HepG2 (cell line): ENCODE measurements around the gene FAM24A. TPM values are rescaled to one million over a fixed set of nuclear protein-coding genes. Genes with fewer than 3 reads are reported as not detected.

Experiments used
- ASH2L ChIP-seq: fragments of 300-600, 200-600 bp; sonication (generic); IDR thresholded peaks from 2 replicates; pipeline ENCODE4 v1.7.0; 2017; ENCODE audit warnings: low read depth, mild to moderate bottlenecking, moderate library complexity, mixed read lengths, low read length; ENCODE audit not compliant: insufficient read length
- FOXA1 ChIP-seq, 2 experiments: fragments of 450-650 bp in 1 of 2; sonication (generic) in 1 of 2; formaldehyde crosslinking in 1 of 2; IDR thresholded peaks; 2 replicates each; pipeline versions ENCODE4 v1.4.0 to v1.6.1; 2016 to 2020; ENCODE audit warnings: missing genetic modification reagents in 1 of 2
- FOXP1 ChIP-seq, 2 experiments: fragments of 450-650 bp in 1 of 2; IDR thresholded peaks; 2 replicates each; pipeline ENCODE4 v1.6.1; 2017 to 2018; ENCODE audit warnings: antibody characterized with exemption in 1 of 2
- GATA4 ChIP-seq: sonication (generic); IDR thresholded peaks from 2 replicates; pipeline ENCODE4 v1.6.1; 2016; ENCODE audit warnings: antibody characterized with exemption, low read depth, borderline replicate concordance
- HDAC6 ChIP-seq: fragments of 200-600 bp; sonication (generic); IDR thresholded peaks from 2 replicates; pipeline ENCODE4 v1.7.0; 2017; ENCODE audit warnings: mild to moderate bottlenecking, antibody characterized with exemption, low read length, low read depth
- KLF6 ChIP-seq: IDR thresholded peaks from 2 replicates; pipeline ENCODE4 v1.8.0; 2016; ENCODE audit warnings: missing biosample characterization, missing genetic modification reagents
- RXRA ChIP-seq: sonication (generic); formaldehyde crosslinking; IDR thresholded peaks from 2 replicates; pipeline ENCODE4 v1.5.1; 2020; ENCODE audit warnings: missing genetic modification reagents
- SAP130 ChIP-seq: IDR thresholded peaks from 2 replicates; pipeline ENCODE4 v1.6.1; 2016; ENCODE audit warnings: low read depth
- SMARCE1 ChIP-seq: fragments of 450-650 bp; IDR thresholded peaks from 2 replicates; pipeline ENCODE4 v1.6.1; 2017; ENCODE audit warnings: borderline replicate concordance
- SMC3 ChIP-seq: IDR thresholded peaks from 2 replicates; pipeline ENCODE4 v1.6.1; 2011; ENCODE audit warnings: low read length, improper control_type of control experiment
- SOX6 ChIP-seq, 2 experiments: fragments of 450-650 bp in 1 of 2; sonication (generic) in 1 of 2; formaldehyde crosslinking in 1 of 2; IDR thresholded peaks; 2 replicates each; pipeline versions ENCODE4 v1.4.0 to v1.6.1; 2017 to 2020; ENCODE audit warnings: antibody characterized with exemption in 1 of 2, mild to moderate bottlenecking in 1 of 2, missing genetic modification reagents in 1 of 2
- TARDBP ChIP-seq: sonication (generic); formaldehyde crosslinking; IDR thresholded peaks from 2 replicates; pipeline ENCODE4 v1.8.0; 2022; ENCODE audit warnings: mild to moderate bottlenecking, missing genetic modification reagents
- ZFP36 ChIP-seq: fragments of 150-350 bp; IDR thresholded peaks from 2 replicates; pipeline ENCODE4 v1.6.1; 2018; ENCODE audit warnings: borderline replicate concordance, low read length, low read depth; ENCODE audit not compliant: partially characterized antibody
- ZNF280B ChIP-seq: sonication (generic); formaldehyde crosslinking; IDR thresholded peaks from 2 replicates; pipeline ENCODE4 v1.5.0; 2020; ENCODE audit warnings: missing genetic modification reagents, mild to moderate bottlenecking, borderline replicate concordance
- ZNF441 ChIP-seq: sonication (generic); formaldehyde crosslinking; IDR thresholded peaks from 2 replicates; pipeline ENCODE4 v1.7.0; 2021; ENCODE audit warnings: missing genetic modification reagents, borderline replicate concordance
- polyA plus RNA-seq, 8 experiments: library from polyadenylated mRNA; depleted of rRNA in 3 of 8; stranded (reverse) in 7 of 8; unstranded in 1 of 8; fragments of >200 nt; fragmentation: Illumina TruSeq in 4 of 8; extraction: Trizol in 4 of 8; gene quantifications; 2 replicates each; pipeline versions ENCODE4 v1.2.1 to v1.2.3, GENCODE V29; 2011 to 2016; ENCODE audit warnings: low read depth in 4 of 8, missing spikeins in 1 of 8, mixed read lengths in 1 of 8; ENCODE audit not compliant: insufficient read depth in 1 of 8
- total RNA-seq, 5 experiments: library from RNA; depleted of rRNA; stranded (reverse); fragments of >200 nt; fragmentation: Illumina TruSeq; extraction: Trizol; gene quantifications; 2 replicates each; pipeline ENCODE4 v1.2.3, GENCODE V29; 2016; ENCODE audit warnings: low read depth in 1 of 5
- TF ChIP-seq, protein P1 (sequence below): sonication (generic); formaldehyde crosslinking; IDR thresholded peaks from 2 replicates; pipeline ENCODE4 v1.8.1; 2023; ENCODE audit warnings: mild to moderate bottlenecking, inconsistent platforms, moderate library complexity, missing genetic modification reagents, borderline replicate concordance
- TF ChIP-seq, protein P2 (sequence below): sonication (generic); formaldehyde crosslinking; IDR thresholded peaks from 2 replicates; pipeline ENCODE4 v1.4.0; 2020; ENCODE audit warnings: missing genetic modification reagents
- TF ChIP-seq, protein P3 (sequence below): sonication (generic); formaldehyde crosslinking; IDR thresholded peaks from 2 replicates; pipeline ENCODE4 v1.4.0; 2020; ENCODE audit warnings: mild to moderate bottlenecking, missing genetic modification reagents
- TF ChIP-seq, protein P4 (sequence below): sonication (generic); formaldehyde crosslinking; IDR thresholded peaks from 2 replicates; pipeline ENCODE4 v1.5.0; 2020; ENCODE audit warnings: missing genetic modification reagents

The FAM24A gene
- total and polyA plus RNA-seq, 2 of the 13 experiments (the other 11 are each of a cell fraction or from before 2014, with no cell fraction given): not detected

DNA sequence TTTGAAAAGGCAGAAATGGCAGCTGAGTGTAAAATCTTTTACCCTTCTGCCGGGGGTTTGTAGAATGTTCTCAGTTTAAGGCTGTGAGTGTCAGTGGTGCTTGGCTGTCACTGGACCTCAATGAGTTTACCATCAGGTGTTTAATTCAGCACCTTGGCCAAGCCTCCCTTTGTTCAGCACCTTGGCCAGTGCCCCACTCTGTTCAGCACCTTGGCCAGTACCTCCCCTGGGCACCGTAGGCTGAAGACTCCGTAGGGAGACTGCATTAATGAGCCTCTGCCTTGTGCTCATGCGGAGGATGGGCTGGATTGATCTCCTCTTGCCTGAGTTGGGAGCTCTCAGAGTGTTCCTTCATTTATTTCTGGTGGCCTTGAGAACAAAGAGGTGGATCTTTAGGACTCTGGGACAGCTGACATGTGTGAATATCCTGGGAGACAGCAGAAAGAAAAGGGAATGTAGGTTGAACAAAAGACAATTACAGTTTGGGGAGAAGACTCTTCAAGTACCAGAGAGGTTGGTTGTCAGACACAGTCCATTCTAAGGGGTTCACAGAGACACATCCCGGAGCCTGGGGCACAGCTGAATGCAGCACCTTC lies 1.6 kb downstream of the FAM24A start (continued):
- TF ChIP-seq SMARCE1 (no peak), ZFP36 (no peak), ZNF441 (CRISPR knock-in tag) (peak; percentile 99), ZNF280B (peak; percentile 100), FOXP1 (IDR thresholded peaks at IDR 0.05) (no peak), FOXP1 (CRISPR knock-in tag; IDR thresholded peaks at IDR 0.05) (peak; percentile 91), GATA4 (no peak), KLF6 (CRISPR knock-in tag) (peak; percentile 100), SOX6 (IDR thresholded peaks at IDR 0.05) (no peak), SOX6 (CRISPR knock-in tag; IDR thresholded peaks at IDR 0.05) (peak; percentile 79), ASH2L (no peak), FOXA1 (IDR thresholded peaks at IDR 0.05) (no peak), FOXA1 (CRISPR knock-in tag; IDR thresholded peaks at IDR 0.05) (peak; percentile 79), SAP130 (peak; percentile 99), HDAC6 (no peak), RXRA (peak; percentile 78; the same call in 1 of the 2 replicates), SMC3 (0 out of 2 replicates have a peak, but pooled peaks have one; percentile 15), TARDBP (CRISPR knock-in tag) (peak; percentile 92)
- TF ChIP-seq, protein P1, sequence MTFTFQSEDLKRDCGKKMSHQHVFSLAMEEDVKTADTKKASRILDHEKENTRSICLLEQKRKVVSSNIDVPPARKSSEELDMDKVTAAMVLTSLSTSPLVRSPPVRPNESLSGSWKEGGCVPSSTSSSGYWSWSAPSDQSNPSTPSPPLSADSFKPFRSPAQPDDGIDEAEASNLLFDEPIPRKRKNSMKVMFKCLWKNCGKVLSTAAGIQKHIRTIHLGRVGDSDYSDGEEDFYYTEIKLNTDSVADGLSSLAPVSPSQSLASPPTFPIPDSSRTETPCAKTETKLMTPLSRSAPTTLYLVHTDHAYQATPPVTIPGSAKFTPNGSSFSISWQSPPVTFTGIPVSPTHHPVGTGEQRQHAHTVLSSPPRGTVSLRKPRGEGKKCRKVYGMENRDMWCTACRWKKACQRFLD: peak; percentile 100
- TF ChIP-seq, protein P2, sequence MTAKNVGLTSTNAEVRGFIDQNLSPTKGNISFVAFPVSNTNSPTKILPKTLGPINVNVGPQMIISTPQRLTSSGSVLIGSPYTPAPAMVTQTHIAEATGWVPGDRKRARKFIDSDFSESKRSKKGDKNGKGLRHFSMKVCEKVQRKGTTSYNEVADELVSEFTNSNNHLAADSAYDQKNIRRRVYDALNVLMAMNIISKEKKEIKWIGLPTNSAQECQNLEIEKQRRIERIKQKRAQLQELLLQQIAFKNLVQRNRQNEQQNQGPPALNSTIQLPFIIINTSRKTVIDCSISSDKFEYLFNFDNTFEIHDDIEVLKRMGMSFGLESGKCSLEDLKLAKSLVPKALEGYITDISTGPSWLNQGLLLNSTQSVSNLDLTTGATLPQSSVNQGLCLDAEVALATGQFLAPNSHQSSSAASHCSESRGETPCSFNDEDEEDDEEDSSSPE (CRISPR knock-in tag): peak; percentile 92
- TF ChIP-seq, protein P3, sequence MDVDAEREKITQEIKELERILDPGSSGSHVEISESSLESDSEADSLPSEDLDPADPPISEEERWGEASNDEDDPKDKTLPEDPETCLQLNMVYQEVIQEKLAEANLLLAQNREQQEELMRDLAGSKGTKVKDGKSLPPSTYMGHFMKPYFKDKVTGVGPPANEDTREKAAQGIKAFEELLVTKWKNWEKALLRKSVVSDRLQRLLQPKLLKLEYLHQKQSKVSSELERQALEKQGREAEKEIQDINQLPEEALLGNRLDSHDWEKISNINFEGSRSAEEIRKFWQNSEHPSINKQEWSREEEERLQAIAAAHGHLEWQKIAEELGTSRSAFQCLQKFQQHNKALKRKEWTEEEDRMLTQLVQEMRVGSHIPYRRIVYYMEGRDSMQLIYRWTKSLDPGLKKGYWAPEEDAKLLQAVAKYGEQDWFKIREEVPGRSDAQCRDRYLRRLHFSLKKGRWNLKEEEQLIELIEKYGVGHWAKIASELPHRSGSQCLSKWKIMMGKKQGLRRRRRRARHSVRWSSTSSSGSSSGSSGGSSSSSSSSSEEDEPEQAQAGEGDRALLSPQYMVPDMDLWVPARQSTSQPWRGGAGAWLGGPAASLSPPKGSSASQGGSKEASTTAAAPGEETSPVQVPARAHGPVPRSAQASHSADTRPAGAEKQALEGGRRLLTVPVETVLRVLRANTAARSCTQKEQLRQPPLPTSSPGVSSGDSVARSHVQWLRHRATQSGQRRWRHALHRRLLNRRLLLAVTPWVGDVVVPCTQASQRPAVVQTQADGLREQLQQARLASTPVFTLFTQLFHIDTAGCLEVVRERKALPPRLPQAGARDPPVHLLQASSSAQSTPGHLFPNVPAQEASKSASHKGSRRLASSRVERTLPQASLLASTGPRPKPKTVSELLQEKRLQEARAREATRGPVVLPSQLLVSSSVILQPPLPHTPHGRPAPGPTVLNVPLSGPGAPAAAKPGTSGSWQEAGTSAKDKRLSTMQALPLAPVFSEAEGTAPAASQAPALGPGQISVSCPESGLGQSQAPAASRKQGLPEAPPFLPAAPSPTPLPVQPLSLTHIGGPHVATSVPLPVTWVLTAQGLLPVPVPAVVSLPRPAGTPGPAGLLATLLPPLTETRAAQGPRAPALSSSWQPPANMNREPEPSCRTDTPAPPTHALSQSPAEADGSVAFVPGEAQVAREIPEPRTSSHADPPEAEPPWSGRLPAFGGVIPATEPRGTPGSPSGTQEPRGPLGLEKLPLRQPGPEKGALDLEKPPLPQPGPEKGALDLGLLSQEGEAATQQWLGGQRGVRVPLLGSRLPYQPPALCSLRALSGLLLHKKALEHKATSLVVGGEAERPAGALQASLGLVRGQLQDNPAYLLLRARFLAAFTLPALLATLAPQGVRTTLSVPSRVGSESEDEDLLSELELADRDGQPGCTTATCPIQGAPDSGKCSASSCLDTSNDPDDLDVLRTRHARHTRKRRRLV (CRISPR knock-in tag): peak; percentile 98
- TF ChIP-seq, protein P4, sequence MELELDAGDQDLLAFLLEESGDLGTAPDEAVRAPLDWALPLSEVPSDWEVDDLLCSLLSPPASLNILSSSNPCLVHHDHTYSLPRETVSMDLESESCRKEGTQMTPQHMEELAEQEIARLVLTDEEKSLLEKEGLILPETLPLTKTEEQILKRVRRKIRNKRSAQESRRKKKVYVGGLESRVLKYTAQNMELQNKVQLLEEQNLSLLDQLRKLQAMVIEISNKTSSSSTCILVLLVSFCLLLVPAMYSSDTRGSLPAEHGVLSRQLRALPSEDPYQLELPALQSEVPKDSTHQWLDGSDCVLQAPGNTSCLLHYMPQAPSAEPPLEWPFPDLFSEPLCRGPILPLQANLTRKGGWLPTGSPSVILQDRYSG (CRISPR knock-in tag): peak; percentile 100
